ENCODE results near the gene TDP1.
"Not testable (repeated sequence)": the region's sequence is repeated elsewhere in the genome, so short reads cannot be mapped to it uniquely, and the experiment has no call there.

TDP1 gene

GRCh38 chr14:89990623-89991275 lies 35.0 kb downstream of the TDP1 start:
- no peak overlapping the region for H3K4me3 Mint-ChIP-seq
- H3K27me3 Mint-ChIP-seq = no peaks in the 10 kb centered on the region
- no peak overlapping the region for H3K27ac Mint-ChIP-seq
- peaks cover 95% of the 10 kb centered on the region for H3K36me3 Mint-ChIP-seq (ENCODE audit: low read depth)
- no peaks in the 10 kb centered on the region for H3K4me1 Mint-ChIP-seq (ENCODE audit: low read depth)
- DNase-seq = no peak
- no peaks in the 10 kb centered on the region for H3K9me3 Mint-ChIP-seq

- H3K27me3 Mint-ChIP-seq = no peaks in the 10 kb centered on the region
- DNase-seq = no peak
- no peaks in the 10 kb centered on the region for H3K9me3 Mint-ChIP-seq
- H3K4me3 Mint-ChIP-seq = no peak overlapping the region
- peaks cover 95% of the 10 kb centered on the region for H3K36me3 Mint-ChIP-seq (ENCODE audit: low read depth)
- no peaks in the 10 kb centered on the region for H3K4me1 Mint-ChIP-seq (ENCODE audit: low read depth)
- H3K27ac Mint-ChIP-seq = no peak overlapping the region
Measured at GRCh38 chr14:89992273-89992672, 36.5 kb downstream of the TDP1 start.

GRCh38 chr14:89996963-89997362 lies 41.2 kb downstream of the TDP1 start:
- H3K4me1 Mint-ChIP-seq (ENCODE audit: low read depth) = no peaks in the 10 kb centered on the region
- H3K9me3 Mint-ChIP-seq = no peaks in the 10 kb centered on the region
- peaks cover 96% of the 10 kb centered on the region for H3K36me3 Mint-ChIP-seq (ENCODE audit: low read depth)
- DNase-seq = no peak
- no peaks in the 10 kb centered on the region for H3K27me3 Mint-ChIP-seq
- H3K27ac Mint-ChIP-seq = no peak overlapping the region
- H3K4me3 Mint-ChIP-seq = no peak overlapping the region

- Mint-ChIP-seq H3K4me1 (ENCODE audit: low read depth) (peaks cover 12% of the 10 kb centered on the region), H3K36me3 (ENCODE audit: low read depth) (peaks cover 94% of the 10 kb centered on the region), H3K9me3 (no peaks in the 10 kb centered on the region), H3K27me3 (no peaks in the 10 kb centered on the region), H3K27ac (no peak overlapping the region), H3K4me3 (no peak overlapping the region)
- DNase-seq = no peak
Measured at GRCh38 chr14:90000935-90001334, 45.2 kb downstream of the TDP1 start.

GRCh38 chr14:90003526-90004307 lies 48.0 kb downstream of the TDP1 start:
- Mint-ChIP-seq H3K4me3 (no peak overlapping the region), H3K27me3 (no peaks in the 10 kb centered on the region), H3K36me3 (ENCODE audit: low read depth) (peaks cover 93% of the 10 kb centered on the region), H3K9me3 (no peaks in the 10 kb centered on the region), H3K27ac (peak overlapping the region; percentile 55), H3K4me1 (ENCODE audit: low read depth) (peaks cover 22% of the 10 kb centered on the region)
- DNase-seq = no peak

GRCh38 chr14:90005441-90005840 lies 49.7 kb downstream of the TDP1 start:
- Mint-ChIP-seq H3K4me3 (no peak overlapping the region), H3K27ac (no peak overlapping the region), H3K36me3 (ENCODE audit: low read depth) (peaks cover 93% of the 10 kb centered on the region), H3K4me1 (ENCODE audit: low read depth) (peaks cover 22% of the 10 kb centered on the region), H3K27me3 (no peaks in the 10 kb centered on the region), H3K9me3 (no peaks in the 10 kb centered on the region)
- DNase-seq = no peak

- H3K27me3 Mint-ChIP-seq = no peaks in the 10 kb centered on the region
- DNase-seq = no peak
- peaks cover 1% of the 10 kb centered on the region for H3K9me3 Mint-ChIP-seq
- H3K4me1 Mint-ChIP-seq (ENCODE audit: low read depth) = peaks cover 22% of the 10 kb centered on the region
- peaks cover 93% of the 10 kb centered on the region for H3K36me3 Mint-ChIP-seq (ENCODE audit: low read depth)
- no peak overlapping the region for H3K27ac Mint-ChIP-seq
- H3K4me3 Mint-ChIP-seq = no peak overlapping the region
Measured at GRCh38 chr14:90005939-90006530, 50.3 kb downstream of the TDP1 start.

- H3K27me3 Mint-ChIP-seq = no peaks in the 10 kb centered on the region
- no peak overlapping the region for H3K4me3 Mint-ChIP-seq
- no peak for DNase-seq
- H3K27ac Mint-ChIP-seq = no peak overlapping the region
- peaks cover 95% of the 10 kb centered on the region for H3K36me3 Mint-ChIP-seq (ENCODE audit: low read depth)
- H3K4me1 Mint-ChIP-seq (ENCODE audit: low read depth) = peaks cover 4% of the 10 kb centered on the region
- no peaks in the 10 kb centered on the region for H3K9me3 Mint-ChIP-seq
Measured at GRCh38 chr14:90017371-90017770, 61.6 kb downstream of the TDP1 start.

- Mint-ChIP-seq H3K4me1 (ENCODE audit: low read depth) (peaks cover 4% of the 10 kb centered on the region), H3K4me3 (no peak overlapping the region), H3K27me3 (no peaks in the 10 kb centered on the region), H3K36me3 (ENCODE audit: low read depth) (peaks cover 94% of the 10 kb centered on the region), H3K27ac (peak overlapping the region; percentile 9), H3K9me3 (no peaks in the 10 kb centered on the region)
- no peak for DNase-seq
Measured at GRCh38 chr14:90019824-90020523, 64.2 kb downstream of the TDP1 start.

GRCh38 chr14:90023176-90023896 lies 67.6 kb downstream of the TDP1 start:
- Mint-ChIP-seq H3K4me3 (no peak overlapping the region), H3K36me3 (ENCODE audit: low read depth) (peaks cover 89% of the 10 kb centered on the region), H3K27ac (no peak overlapping the region), H3K4me1 (ENCODE audit: low read depth) (peaks cover 4% of the 10 kb centered on the region), H3K9me3 (no peaks in the 10 kb centered on the region), H3K27me3 (no peaks in the 10 kb centered on the region)
- DNase-seq = no peak

- H3K9me3 Mint-ChIP-seq = no peaks in the 10 kb centered on the region
- H3K27me3 Mint-ChIP-seq = no peaks in the 10 kb centered on the region
- DNase-seq = no peak
- H3K4me3 Mint-ChIP-seq = no peak overlapping the region
- peaks cover 84% of the 10 kb centered on the region for H3K36me3 Mint-ChIP-seq (ENCODE audit: low read depth)
- peaks cover under 1% of the 10 kb centered on the region for H3K4me1 Mint-ChIP-seq (ENCODE audit: low read depth)
- H3K27ac Mint-ChIP-seq = no peak overlapping the region
Measured at GRCh38 chr14:90024910-90025309, 69.2 kb downstream of the TDP1 start.

GRCh38 chr14:90026608-90027007 lies 70.9 kb downstream of the TDP1 start:
- not testable (repeated sequence) for H3K4me1 Mint-ChIP-seq (ENCODE audit: low read depth); DNase-seq; H3K27me3 Mint-ChIP-seq; H3K27ac Mint-ChIP-seq; H3K9me3 Mint-ChIP-seq; H3K4me3 Mint-ChIP-seq
- H3K36me3 Mint-ChIP-seq (ENCODE audit: low read depth) = peaks cover 84% of the 10 kb centered on the region

- Mint-ChIP-seq H3K27me3 (no peaks in the 10 kb centered on the region), H3K4me1 (ENCODE audit: low read depth) (no peaks in the 10 kb centered on the region), H3K9me3 (no peaks in the 10 kb centered on the region), H3K27ac (no peak overlapping the region), H3K4me3 (no peak overlapping the region), H3K36me3 (ENCODE audit: low read depth) (peaks cover 84% of the 10 kb centered on the region)
- no peak for DNase-seq
Measured at GRCh38 chr14:90027842-90028241, 72.1 kb downstream of the TDP1 start.

GRCh38 chr14:90034156-90034555 lies 78.4 kb downstream of the TDP1 start:
- no peak for DNase-seq
- Mint-ChIP-seq H3K4me3 (no peak overlapping the region), H3K4me1 (ENCODE audit: low read depth) (peaks cover 9% of the 10 kb centered on the region), H3K27me3 (no peaks in the 10 kb centered on the region), H3K27ac (no peak overlapping the region), H3K36me3 (ENCODE audit: low read depth) (peaks cover 88% of the 10 kb centered on the region), H3K9me3 (no peaks in the 10 kb centered on the region)

All from activated T-cell treated with anti-CD3 and anti-CD28 coated beads, Interleukin-2, amount 50 U/mL, for 24 hours (primary cell).